HCT116 (cell line): Measurements from ENCODE around the gene ESPNL. TPM values are rescaled to one million over a fixed set of nuclear protein-coding genes. Genes with fewer than 3 reads are reported as not detected.

Experiments used
- ATAC-seq: fragments of 200-7000 bp; cut with Tn5 transposase; 2 replicates; pipeline ENCODE4 v1.9.1; 2020; ENCODE audit warnings: mild to moderate bottlenecking, moderate library complexity
- BruUV-seq: library from RNA; stranded (reverse); fragments of 400-500 nt; replicated peaks from 2 replicates; lab custom pipeline; 2021; lab: Mats Ljungman, UMichigan
- CTCF ChIA-PET: fragments of 300-600 bp; sonication (Branson Sonifier 250); formaldehyde crosslinking; loops from one replicate; lab custom pipeline; 2021; ENCODE audit warnings: antibody characterized with exemption; lab: Charles Lee
- POLR2A ChIA-PET: fragments of 300-600, 350-600 bp; sonication (Branson Sonifier 250); formaldehyde crosslinking; loops from one replicate; lab custom pipeline; 2021; ENCODE audit warnings: antibody characterized with exemption; lab: Charles Lee
- RAD21 ChIA-PET, 2 experiments: fragments of 300-600 bp; sonication (Branson Sonifier 250); formaldehyde crosslinking; loops; one replicate each; lab custom pipeline; 2023; ENCODE audit warnings: low total read pairs in 2 of 2; ENCODE audit not compliant: uncharacterized antibody in 2 of 2, unreplicated experiment in 2 of 2, low non-redundant PET in 1 of 2; lab: Charles Lee
- DNase-seq: peaks from one replicate; pipeline ENCODE4 v3.0.0-alpha.2; 2010; ENCODE audit warnings: low read depth, low spot score
- H2AFZ ChIP-seq: fragments of 200-600 bp; shearing (Covaris generic), sonication (generic); 2 replicates; pipeline ENCODE4 v1.6.1; 2017; ENCODE audit warnings: low read depth, mixed run types, mixed read lengths, antibody characterized with exemption, low read length; ENCODE audit not compliant: poor library complexity, severe bottlenecking
- H3K27ac ChIP-seq: 2 replicates; pipeline ENCODE4 v1.5.1; 2012; ENCODE audit warnings: low read depth, low read length
- H3K27me3 ChIP-seq: fragments of 200-600 bp; sonication (generic); 2 replicates; pipeline ENCODE4 v1.6.1; 2016; ENCODE audit warnings: mixed run types, low read length, mixed read lengths; ENCODE audit not compliant: insufficient read depth
- H3K36me3 ChIP-seq, 2 experiments: fragments of 200-500 bp in 1 of 2; fragments of 200-600 bp in 1 of 2; sonication (Bioruptor generic) in 1 of 2; sonication (generic) in 1 of 2; 2 replicates each; pipeline versions ENCODE4 v1.5.1 to v1.6.1; 2014 to 2016; ENCODE audit warnings: low read length in 2 of 2, inconsistent platforms in 1 of 2, mixed read lengths in 1 of 2, mixed run types in 1 of 2; ENCODE audit not compliant: insufficient read depth in 2 of 2, control insufficient read depth in 1 of 2
- H3K4me1 ChIP-seq, 2 experiments: fragments of 200-600 bp in 1 of 2; sonication (generic) in 1 of 2; 2 replicates each; pipeline versions ENCODE4 v1.5.1 to v1.6.1; 2012 to 2017; ENCODE audit warnings: low read length in 2 of 2, inconsistent platforms in 1 of 2, mild to moderate bottlenecking in 1 of 2, mixed read lengths in 1 of 2, mixed run types in 1 of 2, moderate library complexity in 1 of 2; ENCODE audit not compliant: insufficient read depth in 2 of 2, control insufficient read depth in 1 of 2
- H3K4me2 ChIP-seq: fragments of 200-600 bp; sonication (generic); 2 replicates; pipeline ENCODE4 v1.6.1; 2017; ENCODE audit warnings: mixed run types, low read length, mixed read lengths
- H3K4me3 ChIP-seq, 2 experiments: fragments of 200-600 bp in 1 of 2; sonication (generic) in 1 of 2; replicated peaks in 1 of 2; 2 replicates each; pipeline ENCODE4 v1.5.1; 2011 to 2016; ENCODE audit warnings: low read length in 2 of 2, control low read depth in 1 of 2, low read depth in 1 of 2, mild to moderate bottlenecking in 1 of 2, mixed read lengths in 1 of 2, mixed run types in 1 of 2
- H3K79me2 ChIP-seq: fragments of 200-600 bp; sonication (generic); 2 replicates; pipeline ENCODE4 v1.6.1; 2017; ENCODE audit warnings: mild to moderate bottlenecking, mixed run types, low read length, moderate library complexity, mixed read lengths; ENCODE audit not compliant: insufficient read depth
- H3K9ac ChIP-seq: fragments of 200-600 bp; sonication (generic); 2 replicates; pipeline ENCODE4 v1.6.1; 2016; ENCODE audit warnings: low read length, mixed read lengths
- H3K9me2 ChIP-seq: fragments of 200-600 bp; sonication (generic), shearing (Covaris generic); 2 replicates; pipeline ENCODE4 v1.6.1; 2017; ENCODE audit warnings: mixed run types, mild to moderate bottlenecking, moderate library complexity; ENCODE audit not compliant: insufficient read depth
- H3K9me3 ChIP-seq, 2 experiments: fragments of 200-500 bp in 1 of 2; fragments of 200-600 bp in 1 of 2; sonication (Bioruptor generic) in 1 of 2; sonication (generic) in 1 of 2; 2 replicates each; pipeline ENCODE4 v1.6.1; 2014 to 2017; ENCODE audit warnings: low read length in 2 of 2, mixed read lengths in 2 of 2, inconsistent platforms in 1 of 2, low read depth in 1 of 2, mild to moderate bottlenecking in 1 of 2, mixed run types in 1 of 2, moderate library complexity in 1 of 2; ENCODE audit not compliant: control insufficient read depth in 1 of 2, insufficient read depth in 1 of 2
- H4K20me1 ChIP-seq: fragments of 200-600 bp; sonication (generic), shearing (Covaris generic); 2 replicates; pipeline ENCODE4 v1.6.1; 2017; ENCODE audit warnings: mixed run types, mild to moderate bottlenecking, moderate library complexity; ENCODE audit not compliant: insufficient read depth
- CBX3 ChIP-seq: IDR thresholded peaks from 2 replicates; pipeline ENCODE4 v1.6.1; 2012; ENCODE audit warnings: low read depth
- CEBPB ChIP-seq: IDR thresholded peaks from 2 replicates; pipeline ENCODE4 v1.6.1; 2012; ENCODE audit warnings: low read depth
- ELF1 ChIP-seq: IDR thresholded peaks from 2 replicates; pipeline ENCODE4 v1.6.1; 2012; ENCODE audit warnings: low read depth, borderline replicate concordance
- EZH2 ChIP-seq: fragments of 200-600 bp; sonication (generic); IDR thresholded peaks from 2 replicates; pipeline ENCODE4 v1.6.1; 2017; ENCODE audit warnings: antibody characterized with exemption, mixed run types
- EZH2phosphoT487 ChIP-seq: fragments of 200-600 bp; IDR thresholded peaks from 2 replicates; pipeline ENCODE4 v1.6.1; 2018; ENCODE audit warnings: antibody characterized with exemption, borderline replicate concordance
- FOSL1 ChIP-seq: IDR thresholded peaks from 2 replicates; pipeline ENCODE4 v1.6.1; 2012; ENCODE audit warnings: low read depth
- JUND ChIP-seq: IDR thresholded peaks from 2 replicates; pipeline ENCODE4 v1.6.1; 2012
- POLR2A ChIP-seq: IDR thresholded peaks from 2 replicates; pipeline ENCODE4 v1.7.0; 2011; ENCODE audit warnings: borderline replicate concordance; ENCODE audit not compliant: insufficient read depth, insufficient read length; ENCODE audit errors: extremely low read depth
- POLR2AphosphoS5 ChIP-seq: IDR thresholded peaks from 2 replicates; pipeline ENCODE4 v1.6.1; 2011; ENCODE audit warnings: mild to moderate bottlenecking, low read depth, low read length, moderate library complexity
- SP1 ChIP-seq: IDR thresholded peaks from 2 replicates; pipeline ENCODE4 v1.6.1; 2012; ENCODE audit warnings: low read depth
- SRF ChIP-seq: IDR thresholded peaks from 2 replicates; pipeline ENCODE4 v1.6.1; 2012; ENCODE audit warnings: low read depth
- YY1 ChIP-seq: IDR thresholded peaks from 2 replicates; pipeline ENCODE4 v1.6.1; 2011; ENCODE audit warnings: low read length, low read depth, moderate library complexity, mild to moderate bottlenecking; ENCODE audit not compliant: insufficient replicate concordance; ENCODE audit errors: extremely low read depth
- ZFX ChIP-seq: fragments of 450-650 bp; IDR thresholded peaks from 2 replicates; pipeline ENCODE4 v1.6.1; 2017
- ZNF274 ChIP-seq: fragments of 200-500 bp; sonication (Bioruptor generic); IDR thresholded peaks from 2 replicates; pipeline ENCODE4 v1.6.1; 2014; ENCODE audit warnings: mild to moderate bottlenecking, low read depth, low read length, inconsistent platforms
- intact Hi-C: fragments of 100-400 bp; cut with micrococcal nuclease; formaldehyde crosslinking; loops from 2 replicates; pipeline ENCODE4 v1.10.0; 2022
- total RNA-seq: library from RNA; stranded (reverse); gene quantifications from one replicate; pipeline ENCODE4 v1.2.1, GENCODE V29; 2021; ENCODE audit not compliant: unreplicated experiment
- TF ChIP-seq, protein P1 (sequence below): IDR thresholded peaks from 2 replicates; pipeline ENCODE4 v1.6.1; 2012; ENCODE audit warnings: low read depth
- TF ChIP-seq, protein P2 (sequence below): IDR thresholded peaks from 2 replicates; pipeline ENCODE4 v1.6.1; 2012
- TF ChIP-seq, protein P3 (sequence below): IDR thresholded peaks from 2 replicates; pipeline ENCODE4 v1.6.1; 2012

The ESPNL gene
- total RNA-seq, 1 experiment from 2014 or later: 0.22 TPM

DNA sequence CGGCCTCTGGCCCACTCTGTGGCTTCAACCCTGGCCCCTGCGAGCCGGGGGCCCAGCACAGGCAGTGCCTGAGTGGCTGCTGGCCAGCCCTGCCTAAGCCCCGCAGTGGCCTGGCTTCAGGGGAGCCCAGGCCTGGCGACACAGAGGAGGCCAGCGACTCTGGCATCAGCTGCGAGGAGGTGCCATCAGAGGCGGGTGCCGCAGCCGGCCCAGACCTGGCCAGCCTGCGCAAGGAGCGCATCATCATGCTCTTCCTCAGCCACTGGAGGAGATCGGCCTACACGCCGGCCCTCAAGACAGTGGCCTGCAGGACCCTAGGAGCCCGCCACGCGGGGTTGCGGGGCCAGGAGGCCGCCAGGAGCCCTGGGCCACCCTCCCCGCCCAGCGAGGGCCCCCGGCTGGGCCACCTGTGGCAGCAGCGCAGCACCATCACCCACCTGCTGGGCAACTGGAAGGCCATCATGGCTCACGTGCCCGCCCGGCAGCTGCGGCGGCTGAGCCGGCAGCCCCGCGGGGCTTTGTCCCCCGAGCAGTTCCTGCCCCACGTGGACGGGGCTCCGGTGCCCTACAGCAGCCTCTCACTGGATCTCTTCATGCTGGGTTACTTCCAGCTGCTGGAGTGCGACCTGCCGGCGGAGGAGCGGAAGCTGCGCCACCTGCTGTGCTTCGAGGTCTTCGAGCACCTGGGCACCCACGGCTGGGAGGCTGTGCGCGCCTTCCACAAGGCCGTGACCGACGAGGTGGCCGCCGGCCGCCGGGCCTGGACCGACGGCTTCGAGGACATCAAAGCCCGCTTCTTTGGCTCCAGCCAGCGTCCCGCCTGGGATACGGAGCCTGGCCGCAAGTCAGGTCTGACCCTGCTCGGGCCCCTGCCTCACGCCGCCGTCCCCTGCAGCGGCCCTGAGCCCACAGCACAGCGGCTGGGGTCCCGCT lies 30.8 kb downstream of the ESPNL start:
- Histone ChIP-seq H3K4me1 (no peaks in the 10 kb centered on the region), H3K36me3 (no peaks in the 10 kb centered on the region), H3K9ac (no peak overlapping the region), H3K4me2 (no peak overlapping the region), H3K27ac (no peak overlapping the region), H3K27me3 (no peaks in the 10 kb centered on the region), H2AFZ (no peak overlapping the region), H4K20me1 (no peaks in the 10 kb centered on the region), H3K9me3 (peaks cover 0 to 8% of the 10 kb centered on the region in 2 experiments; a peak in 1 of 4 replicates), H3K4me3 (no peak overlapping the region), H3K9me2 (no peaks in the 10 kb centered on the region), H3K79me2 (no peaks in the 10 kb centered on the region)
- no peak for TF ChIP-seq CEBPB
- TF ChIP-seq ZNF274: no peak
- TF ChIP-seq CBX3: no peak
- no peak for TF ChIP-seq YY1
- no peak for TF ChIP-seq ELF1
- TF ChIP-seq, protein P1, sequence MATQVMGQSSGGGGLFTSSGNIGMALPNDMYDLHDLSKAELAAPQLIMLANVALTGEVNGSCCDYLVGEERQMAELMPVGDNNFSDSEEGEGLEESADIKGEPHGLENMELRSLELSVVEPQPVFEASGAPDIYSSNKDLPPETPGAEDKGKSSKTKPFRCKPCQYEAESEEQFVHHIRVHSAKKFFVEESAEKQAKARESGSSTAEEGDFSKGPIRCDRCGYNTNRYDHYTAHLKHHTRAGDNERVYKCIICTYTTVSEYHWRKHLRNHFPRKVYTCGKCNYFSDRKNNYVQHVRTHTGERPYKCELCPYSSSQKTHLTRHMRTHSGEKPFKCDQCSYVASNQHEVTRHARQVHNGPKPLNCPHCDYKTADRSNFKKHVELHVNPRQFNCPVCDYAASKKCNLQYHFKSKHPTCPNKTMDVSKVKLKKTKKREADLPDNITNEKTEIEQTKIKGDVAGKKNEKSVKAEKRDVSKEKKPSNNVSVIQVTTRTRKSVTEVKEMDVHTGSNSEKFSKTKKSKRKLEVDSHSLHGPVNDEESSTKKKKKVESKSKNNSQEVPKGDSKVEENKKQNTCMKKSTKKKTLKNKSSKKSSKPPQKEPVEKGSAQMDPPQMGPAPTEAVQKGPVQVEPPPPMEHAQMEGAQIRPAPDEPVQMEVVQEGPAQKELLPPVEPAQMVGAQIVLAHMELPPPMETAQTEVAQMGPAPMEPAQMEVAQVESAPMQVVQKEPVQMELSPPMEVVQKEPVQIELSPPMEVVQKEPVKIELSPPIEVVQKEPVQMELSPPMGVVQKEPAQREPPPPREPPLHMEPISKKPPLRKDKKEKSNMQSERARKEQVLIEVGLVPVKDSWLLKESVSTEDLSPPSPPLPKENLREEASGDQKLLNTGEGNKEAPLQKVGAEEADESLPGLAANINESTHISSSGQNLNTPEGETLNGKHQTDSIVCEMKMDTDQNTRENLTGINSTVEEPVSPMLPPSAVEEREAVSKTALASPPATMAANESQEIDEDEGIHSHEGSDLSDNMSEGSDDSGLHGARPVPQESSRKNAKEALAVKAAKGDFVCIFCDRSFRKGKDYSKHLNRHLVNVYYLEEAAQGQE: no peak
- TF ChIP-seq SRF: no peak
- TF ChIP-seq ZFX: no peak
- TF ChIP-seq, protein P2, sequence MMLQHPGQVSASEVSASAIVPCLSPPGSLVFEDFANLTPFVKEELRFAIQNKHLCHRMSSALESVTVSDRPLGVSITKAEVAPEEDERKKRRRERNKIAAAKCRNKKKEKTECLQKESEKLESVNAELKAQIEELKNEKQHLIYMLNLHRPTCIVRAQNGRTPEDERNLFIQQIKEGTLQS: no peak
- TF ChIP-seq FOSL1: no peak
- TF ChIP-seq SP1: no peak
- TF ChIP-seq POLR2AphosphoS5: no peak
- TF ChIP-seq, protein P3, sequence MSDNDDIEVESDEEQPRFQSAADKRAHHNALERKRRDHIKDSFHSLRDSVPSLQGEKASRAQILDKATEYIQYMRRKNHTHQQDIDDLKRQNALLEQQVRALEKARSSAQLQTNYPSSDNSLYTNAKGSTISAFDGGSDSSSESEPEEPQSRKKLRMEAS: no peak
- TF ChIP-seq POLR2A: no peak
- no peak for TF ChIP-seq EZH2
- TF ChIP-seq JUND: no peak
- TF ChIP-seq EZH2phosphoT487: no peak
- ATAC-seq (no peak), DNase-seq (no peak)
- intact Hi-C loops: no loop called here
- ChIA-PET RAD21 (no interaction called here), CTCF (no interaction called here), POLR2A (no interaction called here)
- no TSS peak for BruUV-seq
